ENCODE data around the gene ILF3. TPM values are rescaled to one million over a fixed set of nuclear protein-coding genes. Genes with fewer than 3 reads are reported as not detected.

The ILF3 gene
- total RNA-seq, 3 donors from 2014 or later = 80.2 to 166 (median 115) TPM

- intact Hi-C loops (cut with DNase I; ENCODE audit: low total_unique reads) = no loop called here
- H3K4me1 ChIP-seq = peaks cover 0 to 3% of the 10 kb centered on the region in 2 donors
- no peaks in the 10 kb centered on the region for H3K36me3 ChIP-seq
- H3K4me3 ChIP-seq = no peak overlapping the region
- no peaks in the 10 kb centered on the region for H3K9me3 ChIP-seq
- no peak for DNase-seq (ENCODE audit: low spot score in 2 of 2)
- no peaks in the 10 kb centered on the region for H3K27me3 ChIP-seq
- H3K27ac ChIP-seq = no peak overlapping the region
- no peak for TF ChIP-seq CTCF (IDR thresholded peaks at IDR 0.05)
- no peak for TF ChIP-seq POLR2A (IDR thresholded peaks at IDR 0.05)
- no peak for TF ChIP-seq POLR2AphosphoS5 (IDR thresholded peaks at IDR 0.05)
Observed at GRCh38 chr19:10706990-10707389, 52.8 kb downstream of the ILF3 start.

- Histone ChIP-seq H3K9me3 (no peaks in the 10 kb centered on the region), H3K4me1 (no peaks in the 10 kb centered on the region), H3K36me3 (no peaks in the 10 kb centered on the region), H3K4me3 (no peak overlapping the region), H3K27ac (no peak overlapping the region), H3K27me3 (no peaks in the 10 kb centered on the region)
- intact Hi-C loops (cut with DNase I; ENCODE audit: low total_unique reads) = no loop called here
- TF ChIP-seq POLR2AphosphoS5 (IDR thresholded peaks at IDR 0.05) = no peak
- no peak for TF ChIP-seq CTCF (IDR thresholded peaks at IDR 0.05)
- TF ChIP-seq POLR2A (IDR thresholded peaks at IDR 0.05) = no peak
- no peak for DNase-seq (ENCODE audit: low spot score in 2 of 2)
Observed at GRCh38 chr19:10707440-10707839, 53.3 kb downstream of the ILF3 start.

- Histone ChIP-seq H3K36me3 (no peaks in the 10 kb centered on the region), H3K4me1 (no peaks in the 10 kb centered on the region), H3K27me3 (no peaks in the 10 kb centered on the region), H3K9me3 (no peaks in the 10 kb centered on the region), H3K27ac (no peak overlapping the region), H3K4me3 (no peak overlapping the region)
- DNase-seq (ENCODE audit: low spot score in 2 of 2) = no peak
- intact Hi-C loops (cut with DNase I; ENCODE audit: low total_unique reads) = no loop called here
- TF ChIP-seq POLR2AphosphoS5 (IDR thresholded peaks at IDR 0.05) (no peak), POLR2A (IDR thresholded peaks at IDR 0.05) (no peak), CTCF (IDR thresholded peaks at IDR 0.05) (no peak)
Observed at GRCh38 chr19:10708291-10708690, 54.1 kb downstream of the ILF3 start.

GRCh38 chr19:10712045-10712444 lies 57.9 kb downstream of the ILF3 start:
- H3K36me3 ChIP-seq = no peaks in the 10 kb centered on the region
- DNase-seq (ENCODE audit: low spot score in 2 of 2) = no peak
- no peaks in the 10 kb centered on the region for H3K9me3 ChIP-seq
- TF ChIP-seq CTCF (IDR thresholded peaks at IDR 0.05) (no peak), POLR2AphosphoS5 (IDR thresholded peaks at IDR 0.05) (no peak), POLR2A (IDR thresholded peaks at IDR 0.05) (no peak)
- no peak overlapping the region for H3K27ac ChIP-seq
- no peak overlapping the region for H3K4me3 ChIP-seq
- H3K27me3 ChIP-seq = no peaks in the 10 kb centered on the region
- intact Hi-C loops (cut with DNase I; ENCODE audit: low total_unique reads) = loop anchor here (10.0 kb wide), 1 partner anchor 53 kb away; no protein-coding TSS in a partner anchor
- H3K4me1 ChIP-seq = no peaks in the 10 kb centered on the region

- TF ChIP-seq CTCF (IDR thresholded peaks at IDR 0.05) (no peak), POLR2AphosphoS5 (IDR thresholded peaks at IDR 0.05) (no peak), POLR2A (IDR thresholded peaks at IDR 0.05) (no peak)
Observed at GRCh38 chr19:10712754-10713153, 58.6 kb downstream of the ILF3 start.

More at GRCh38 chr19:10712754-10713153, 58.6 kb downstream of the ILF3 start:
- H3K4me3 ChIP-seq = no peak overlapping the region
- no peaks in the 10 kb centered on the region for H3K9me3 ChIP-seq
- H3K4me1 ChIP-seq = no peaks in the 10 kb centered on the region
- H3K27ac ChIP-seq = no peak overlapping the region
- no peak for DNase-seq (ENCODE audit: low spot score in 2 of 2)
- no peaks in the 10 kb centered on the region for H3K36me3 ChIP-seq
- intact Hi-C loops (cut with DNase I; ENCODE audit: low total_unique reads) = loop anchor here (10.0 kb wide), 1 partner anchor 52 kb away; no protein-coding TSS in a partner anchor
- H3K27me3 ChIP-seq = no peaks in the 10 kb centered on the region
